BJ (cell line): ENCODE measurements around the gene DPYD. TPM values are rescaled to one million over a fixed set of nuclear protein-coding genes. Genes with fewer than 3 reads are reported as not detected.

Experiments used
- CTCF ChIA-PET: fragments of 350-600 bp; formaldehyde crosslinking; extraction: SDS; loops from one replicate; lab custom pipeline; 2021; ENCODE audit warnings: antibody characterized with exemption, inconsistent platforms; lab: Yijun Ruan, JAX
- POLR2A ChIA-PET: fragments of 300-600 bp; sonication (Branson Sonifier 250); formaldehyde crosslinking; extraction: SDS; loops from one replicate; lab custom pipeline; 2021; ENCODE audit warnings: antibody characterized with exemption; lab: Charles Lee
- DNase-seq: peaks from one replicate; pipeline ENCODE4 v3.0.0-alpha.2; 2011; ENCODE audit warnings: low read depth
- H3K27me3 ChIP-seq: 2 replicates; pipeline ENCODE4 v1.6.0; 2011; ENCODE audit warnings: low read length; ENCODE audit not compliant: control insufficient read depth, insufficient read depth
- H3K36me3 ChIP-seq: 2 replicates; pipeline ENCODE4 v1.5.1; 2011; ENCODE audit warnings: low read length; ENCODE audit not compliant: control insufficient read depth, insufficient read depth
- H3K4me3 ChIP-seq: 2 replicates; pipeline ENCODE4 v1.5.1; 2011; ENCODE audit warnings: low read depth, mild to moderate bottlenecking, control low read depth, low read length
- polyA plus RNA-seq: library from polyadenylated mRNA; depleted of rRNA; stranded (reverse); fragments of >200 nt; gene quantifications from 2 replicates; pipeline ENCODE4 v1.2.3, GENCODE V29; 2011
- TF ChIP-seq, protein P1 (sequence below): IDR thresholded peaks from 2 replicates; pipeline ENCODE4 v1.5.1; 2011; ENCODE audit warnings: low read depth, mild to moderate bottlenecking, control low read depth, inconsistent platforms, low read length, moderate library complexity; ENCODE audit not compliant: insufficient read depth

Gene DPYD
- polyA plus RNA-seq, 1 experiment, result 13.1 TPM

DNA sequence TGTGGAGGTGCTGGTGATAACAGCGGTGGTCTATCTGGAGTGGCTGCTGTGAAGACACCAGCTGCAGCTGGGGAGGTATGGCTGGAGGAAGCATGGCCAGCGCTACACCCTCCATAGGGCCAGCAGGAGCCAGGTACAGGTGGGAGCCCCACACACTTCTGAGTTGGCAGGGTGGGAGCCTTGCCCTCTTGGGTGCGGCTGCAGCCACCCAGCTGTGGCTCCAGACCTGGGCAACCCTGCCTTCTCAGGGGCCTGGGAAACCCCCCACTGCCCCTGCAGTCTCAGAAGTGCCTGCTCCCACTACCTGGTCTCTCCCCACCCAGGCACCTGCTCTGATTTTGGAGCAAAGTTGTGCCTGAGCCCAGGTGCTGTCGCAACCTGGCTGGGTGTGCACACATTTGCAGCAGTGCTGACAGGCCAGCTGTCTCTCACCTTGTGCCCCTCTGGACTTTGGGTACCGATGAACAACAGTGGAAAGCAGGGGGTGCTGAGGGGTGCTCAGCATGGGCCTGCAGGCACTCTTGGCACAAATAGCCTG lies 76.2 kb downstream of the DPYD start:
- ChIA-PET CTCF (no interaction called here), POLR2A (no interaction called here)

DNA sequence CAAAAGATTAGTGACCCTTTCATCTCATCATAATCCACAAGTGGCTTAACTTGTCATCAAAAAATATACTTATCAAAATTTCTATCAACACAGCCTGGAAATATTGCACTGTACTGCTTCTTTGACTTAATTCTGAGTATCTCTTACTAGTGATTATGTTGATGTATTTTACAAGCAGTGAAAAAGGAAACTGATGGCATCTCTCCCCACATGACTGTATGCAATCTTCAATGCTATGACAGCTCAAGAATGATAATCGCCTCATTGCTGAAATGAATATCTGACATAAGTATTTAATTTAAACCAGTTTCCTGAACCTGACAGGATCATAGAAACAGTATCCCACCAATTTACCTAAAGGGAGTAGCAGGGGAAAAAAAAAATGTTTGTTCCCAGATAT lies 79.5 kb downstream of the DPYD start:
- POLR2A ChIA-PET, result no interaction called here
- CTCF ChIA-PET, result no interaction called here
- peaks cover 6% of the 10 kb centered on the region for H3K36me3 ChIP-seq
- DNase-seq, result no peak
- TF ChIP-seq, protein P1, sequence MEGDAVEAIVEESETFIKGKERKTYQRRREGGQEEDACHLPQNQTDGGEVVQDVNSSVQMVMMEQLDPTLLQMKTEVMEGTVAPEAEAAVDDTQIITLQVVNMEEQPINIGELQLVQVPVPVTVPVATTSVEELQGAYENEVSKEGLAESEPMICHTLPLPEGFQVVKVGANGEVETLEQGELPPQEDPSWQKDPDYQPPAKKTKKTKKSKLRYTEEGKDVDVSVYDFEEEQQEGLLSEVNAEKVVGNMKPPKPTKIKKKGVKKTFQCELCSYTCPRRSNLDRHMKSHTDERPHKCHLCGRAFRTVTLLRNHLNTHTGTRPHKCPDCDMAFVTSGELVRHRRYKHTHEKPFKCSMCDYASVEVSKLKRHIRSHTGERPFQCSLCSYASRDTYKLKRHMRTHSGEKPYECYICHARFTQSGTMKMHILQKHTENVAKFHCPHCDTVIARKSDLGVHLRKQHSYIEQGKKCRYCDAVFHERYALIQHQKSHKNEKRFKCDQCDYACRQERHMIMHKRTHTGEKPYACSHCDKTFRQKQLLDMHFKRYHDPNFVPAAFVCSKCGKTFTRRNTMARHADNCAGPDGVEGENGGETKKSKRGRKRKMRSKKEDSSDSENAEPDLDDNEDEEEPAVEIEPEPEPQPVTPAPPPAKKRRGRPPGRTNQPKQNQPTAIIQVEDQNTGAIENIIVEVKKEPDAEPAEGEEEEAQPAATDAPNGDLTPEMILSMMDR, result no peak
- H3K4me3 ChIP-seq, result no peak overlapping the region
- no peaks in the 10 kb centered on the region for H3K27me3 ChIP-seq

More for the DNA sequence above, 76.2 kb downstream of the DPYD start:
- no peak for DNase-seq
- peaks cover 6% of the 10 kb centered on the region for H3K36me3 ChIP-seq
- H3K4me3 ChIP-seq, result no peak overlapping the region
- H3K27me3 ChIP-seq, result no peaks in the 10 kb centered on the region
- TF ChIP-seq, protein P1, result no peak

DNA sequence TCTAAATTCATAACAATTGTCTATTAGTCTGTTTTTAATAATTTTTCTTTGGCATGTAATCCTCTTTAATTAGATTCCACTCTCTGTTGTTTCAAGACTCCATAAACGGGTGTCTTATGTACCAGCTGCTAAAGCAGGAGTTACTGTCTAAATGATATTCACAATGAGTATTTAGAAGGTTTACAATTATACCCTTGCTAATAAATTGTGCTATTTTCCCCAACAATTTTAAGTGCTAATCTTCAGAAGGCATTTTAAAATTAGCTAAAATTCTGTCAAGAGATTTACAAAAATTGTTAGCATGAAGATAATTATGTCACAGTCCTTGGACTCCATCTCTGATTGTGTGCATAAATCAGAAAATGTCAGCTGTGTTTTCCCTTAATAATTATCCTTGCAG lies 83.7 kb downstream of the DPYD start:
- TF ChIP-seq, protein P1, result no peak
- DNase-seq, result no peak
- H3K27me3 ChIP-seq, result no peaks in the 10 kb centered on the region
- no peaks in the 10 kb centered on the region for H3K36me3 ChIP-seq
- ChIA-PET POLR2A (no interaction called here), CTCF (no interaction called here)
- H3K4me3 ChIP-seq, result no peak overlapping the region

- no peak for DNase-seq
- H3K4me3 ChIP-seq, result no peak overlapping the region
- ChIA-PET CTCF (interaction anchor here (0.9 to 1.0 kb wide), 2 partner anchors 632 to 696 kb away, joined by 3 to 4 read pairs; no protein-coding TSS in a partner anchor), POLR2A (no interaction called here)
- H3K27me3 ChIP-seq, result no peaks in the 10 kb centered on the region
- no peaks in the 10 kb centered on the region for H3K36me3 ChIP-seq
- TF ChIP-seq, protein P1, result no peak
Measured at GRCh38 chr1:97834899-97835298, 85.9 kb downstream of the DPYD start.

GRCh38 chr1:97833881-97834280 lies 87.0 kb downstream of the DPYD start:
- CTCF ChIA-PET, result interaction anchor here (0.6 kb wide), 1 partner anchor 12 kb away, joined by 3 read pairs; no protein-coding TSS in a partner anchor
- Histone ChIP-seq H3K4me3 (no peak overlapping the region), H3K27me3 (no peaks in the 10 kb centered on the region), H3K36me3 (no peaks in the 10 kb centered on the region)
- POLR2A ChIA-PET, result no interaction called here
- TF ChIP-seq, protein P1, result no peak
- no peak for DNase-seq
